Neuronal stem cell (in vitro differentiated cells): ENCODE measurements around the gene PRICKLE1.
A peak's percentile ranks its signal among the peaks of the same experiment; 100 is the strongest.

Experiments
- DNase-seq: peaks from one replicate; pipeline ENCODE4 v3.0.0-alpha.2; 2013; ENCODE audit warnings: low spot score
- H2AFZ ChIP-seq: one replicate; pipeline ENCODE4 v1.6.1; 2013; ENCODE audit warnings: mild to moderate bottlenecking, low read length, inconsistent platforms
- H2AK5ac ChIP-seq: 2 replicates; pipeline ENCODE4 v1.6.1; 2013; ENCODE audit warnings: low read depth, mild to moderate bottlenecking, inconsistent platforms, low read length, moderate library complexity, mixed read lengths
- H2BK120ac ChIP-seq: 2 replicates; pipeline ENCODE4 v1.6.1; 2013; ENCODE audit warnings: low read depth, mild to moderate bottlenecking, inconsistent platforms, low read length, moderate library complexity, mixed read lengths
- H2BK12ac ChIP-seq: one replicate; pipeline ENCODE4 v1.6.1; 2013; ENCODE audit warnings: low read length, inconsistent platforms
- H2BK15ac ChIP-seq: 2 replicates; pipeline ENCODE4 v1.6.1; 2013; ENCODE audit warnings: mild to moderate bottlenecking, low read length, inconsistent platforms, mixed read lengths
- H2BK5ac ChIP-seq: one replicate; pipeline ENCODE4 v1.6.1; 2013; ENCODE audit warnings: inconsistent platforms, mild to moderate bottlenecking, low read length, moderate library complexity
- H3K14ac ChIP-seq: one replicate; pipeline ENCODE4 v1.6.1; 2013; ENCODE audit warnings: low read length, inconsistent platforms
- H3K18ac ChIP-seq: 2 replicates; pipeline ENCODE4 v1.6.1; 2013; ENCODE audit warnings: low read length, inconsistent platforms
- H3K23ac ChIP-seq: 2 replicates; pipeline ENCODE4 v1.6.1; 2013; ENCODE audit warnings: low read depth, mild to moderate bottlenecking, mixed read lengths, low read length, inconsistent platforms; ENCODE audit not compliant: poor library complexity
- H3K27ac ChIP-seq: replicated peaks from 3 replicates; pipeline ENCODE4 v1.5.1; 2013; ENCODE audit warnings: low read length, inconsistent platforms
- H3K27me3 ChIP-seq, 3 experiments: 2 replicates each; pipeline ENCODE4 v1.6.1; 2013; ENCODE audit warnings: low read length in 3 of 3, mild to moderate bottlenecking in 2 of 3, inconsistent platforms in 1 of 3, low read depth in 1 of 3, mixed read lengths in 1 of 3, moderate library complexity in 1 of 3; ENCODE audit not compliant: control insufficient read depth in 3 of 3, insufficient read depth in 3 of 3
- H3K36me3 ChIP-seq, 2 donors: replicated peaks in 1 of 2; 2 replicates each; pipeline ENCODE4 v1.6.1; 2013; ENCODE audit warnings: low read length in 2 of 2; ENCODE audit not compliant: control insufficient read depth in 2 of 2, insufficient read depth in 2 of 2
- H3K4ac ChIP-seq: 2 replicates; pipeline ENCODE4 v1.6.1; 2013; ENCODE audit warnings: inconsistent platforms, mild to moderate bottlenecking, low read length, moderate library complexity
- H3K4me1 ChIP-seq, 2 donors: 1 replicate in 1 of 2; 2 replicates in 1 of 2; pipeline ENCODE4 v1.6.1; 2013; ENCODE audit warnings: low read length in 2 of 2, low read depth in 1 of 2; ENCODE audit not compliant: control insufficient read depth in 2 of 2, insufficient read depth in 1 of 2
- H3K4me2 ChIP-seq: one replicate; pipeline ENCODE4 v1.6.1; 2013; ENCODE audit warnings: mild to moderate bottlenecking, low read length, inconsistent platforms; ENCODE audit not compliant: insufficient read depth, poor library complexity, severe bottlenecking
- H3K4me3 ChIP-seq, 2 donors: 2 replicates each; pipeline ENCODE4 v1.5.1; 2013; ENCODE audit warnings: low read length in 2 of 2, mild to moderate bottlenecking in 2 of 2, inconsistent platforms in 1 of 2, moderate library complexity in 1 of 2
- H3K79me1 ChIP-seq: one replicate; pipeline ENCODE4 v1.6.1; 2013; ENCODE audit warnings: low read depth, mild to moderate bottlenecking, inconsistent platforms, low read length, moderate library complexity
- H3K9ac ChIP-seq: one replicate; pipeline ENCODE4 v1.6.1; 2013; ENCODE audit warnings: mild to moderate bottlenecking, low read depth, low read length, inconsistent platforms; ENCODE audit not compliant: poor library complexity
- H3K9me3 ChIP-seq, 2 donors: replicated peaks in 1 of 2; 2 replicates each; pipeline versions ENCODE3 to v1.6.1; 2013; ENCODE audit warnings: low read length in 2 of 2, mild to moderate bottlenecking in 2 of 2, inconsistent platforms in 1 of 2, low read depth in 1 of 2, mixed read lengths in 1 of 2, moderate library complexity in 1 of 2; ENCODE audit not compliant: control insufficient read depth in 2 of 2, insufficient read depth in 1 of 2
- H4K8ac ChIP-seq: one replicate; pipeline ENCODE4 v1.6.1; 2013; ENCODE audit warnings: low read depth, mild to moderate bottlenecking, inconsistent platforms, low read length, moderate library complexity
- H4K91ac ChIP-seq: one replicate; pipeline ENCODE4 v1.6.1; 2013; ENCODE audit warnings: low read length, low read depth, mild to moderate bottlenecking, inconsistent platforms; ENCODE audit not compliant: poor library complexity
- WGBS, 2 donors: extraction: QIAGEN DNeasy Blood & Tissue Kit; methylation state at CpG; one replicate each; pipeline ENCODE4 v1.1.7; 2013; ENCODE audit warnings: missing lambda C conversion rate in 2 of 2, mixed read lengths in 1 of 2; ENCODE audit not compliant: insufficient read length in 2 of 2, insufficient replicate concordance in 1 of 2; ENCODE audit errors: extremely low coverage in 2 of 2; 5-methylcytosine and 5-hydroxymethylcytosine counted together

Gene PRICKLE1

GRCh38 chr12:42525444-42525843 is 64.1 kb downstream of the PRICKLE1 start:
- H3K14ac ChIP-seq: no peak overlapping the region
- H3K9me3 ChIP-seq: no peaks in the 10 kb centered on the region
- no peak overlapping the region for H3K23ac ChIP-seq
- no peak for DNase-seq
- no peaks in the 10 kb centered on the region for H3K36me3 ChIP-seq
- no peak overlapping the region for H2BK12ac ChIP-seq
- H4K8ac ChIP-seq: no peak overlapping the region
- H2AFZ ChIP-seq: no peak overlapping the region
- no peaks in the 10 kb centered on the region for H3K27me3 ChIP-seq
- no peak overlapping the region for H3K4ac ChIP-seq
- no peak overlapping the region for H2BK15ac ChIP-seq
- no peak overlapping the region for H3K4me3 ChIP-seq
- no peak overlapping the region for H2AK5ac ChIP-seq
- H3K79me1 ChIP-seq: no peaks in the 10 kb centered on the region
- H2BK5ac ChIP-seq: no peak overlapping the region
- no peak overlapping the region for H3K18ac ChIP-seq
- no peak overlapping the region for H4K91ac ChIP-seq
- H3K4me1 ChIP-seq: no peaks in the 10 kb centered on the region
- no peak overlapping the region for H3K27ac ChIP-seq
- WGBS, 2 donors: no CpG with 5 or more reads among the region's 1 CpG
- no peak overlapping the region for H3K9ac ChIP-seq
- no peak overlapping the region for H3K4me2 ChIP-seq
- no peak overlapping the region for H2BK120ac ChIP-seq

GRCh38 chr12:42524716-42525115 is 64.8 kb downstream of the PRICKLE1 start:
- Histone ChIP-seq H2AK5ac (no peak overlapping the region), H3K27me3 (no peaks in the 10 kb centered on the region), H3K18ac (peak overlapping the region; percentile 57), H3K4me3 (no peak overlapping the region), H3K79me1 (no peaks in the 10 kb centered on the region), H2BK12ac (no peak overlapping the region), H3K27ac (no peak overlapping the region), H2AFZ (no peak overlapping the region), H3K9ac (no peak overlapping the region), H2BK120ac (no peak overlapping the region), H2BK5ac (no peak overlapping the region), H3K4me2 (no peak overlapping the region), H3K23ac (no peak overlapping the region), H2BK15ac (no peak overlapping the region), H3K9me3 (no peaks in the 10 kb centered on the region), H3K14ac (no peak overlapping the region), H4K8ac (no peak overlapping the region), H3K4ac (no peak overlapping the region), H4K91ac (no peak overlapping the region), H3K36me3 (no peaks in the 10 kb centered on the region), H3K4me1 (no peaks in the 10 kb centered on the region)
- no CpG with 5 or more reads among the region's 5 CpGs for WGBS, 2 donors
- no peak for DNase-seq

- WGBS, 2 donors: no CpG with 5 or more reads among the region's 2 CpGs
- no peaks in the 10 kb centered on the region for H3K79me1 ChIP-seq
- no peak overlapping the region for H2AFZ ChIP-seq
- H4K8ac ChIP-seq: no peak overlapping the region
- H2BK12ac ChIP-seq: no peak overlapping the region
- H3K4me2 ChIP-seq: no peak overlapping the region
- H3K27me3 ChIP-seq: no peaks in the 10 kb centered on the region
- H3K18ac ChIP-seq: no peak overlapping the region
- H2AK5ac ChIP-seq: no peak overlapping the region
- H2BK15ac ChIP-seq: no peak overlapping the region
- no peak overlapping the region for H3K4me3 ChIP-seq
- no peak overlapping the region for H3K27ac ChIP-seq
- no peak overlapping the region for H4K91ac ChIP-seq
- no peak for DNase-seq
- H3K23ac ChIP-seq: no peak overlapping the region
- H3K36me3 ChIP-seq: no peaks in the 10 kb centered on the region
- no peak overlapping the region for H2BK120ac ChIP-seq
- H3K4ac ChIP-seq: no peak overlapping the region
- H3K9ac ChIP-seq: no peak overlapping the region
- H3K14ac ChIP-seq: no peak overlapping the region
- no peak overlapping the region for H2BK5ac ChIP-seq
- H3K9me3 ChIP-seq: peaks cover 0 to 3% of the 10 kb centered on the region in 2 donors
- H3K4me1 ChIP-seq: peaks cover 2 to 4% of the 10 kb centered on the region in 2 donors
Observed at GRCh38 chr12:42516573-42516972, 73.0 kb downstream of the PRICKLE1 start.

- H3K4ac ChIP-seq: no peak overlapping the region
- DNase-seq: peak; percentile 11
- no CpG with 5 or more reads among the region's 1 CpG for WGBS, 2 donors
- H3K27me3 ChIP-seq: no peaks in the 10 kb centered on the region
- H4K91ac ChIP-seq: no peak overlapping the region
- H3K36me3 ChIP-seq: no peaks in the 10 kb centered on the region
- H3K18ac ChIP-seq: no peak overlapping the region
- H3K14ac ChIP-seq: no peak overlapping the region
- no peak overlapping the region for H2AK5ac ChIP-seq
- no peak overlapping the region for H2AFZ ChIP-seq
- H3K4me2 ChIP-seq: no peak overlapping the region
- H2BK120ac ChIP-seq: no peak overlapping the region
- peaks cover 0 to 1% of the 10 kb centered on the region in 2 donors for H3K9me3 ChIP-seq
- no peak overlapping the region for H3K4me3 ChIP-seq
- H3K23ac ChIP-seq: no peak overlapping the region
- H3K4me1 ChIP-seq: peaks cover 4 to 5% of the 10 kb centered on the region in 2 donors
- H3K9ac ChIP-seq: no peak overlapping the region
- H2BK5ac ChIP-seq: no peak overlapping the region
- no peak overlapping the region for H2BK15ac ChIP-seq
- no peak overlapping the region for H4K8ac ChIP-seq
- H3K27ac ChIP-seq: no peak overlapping the region
- no peak overlapping the region for H2BK12ac ChIP-seq
- H3K79me1 ChIP-seq: no peaks in the 10 kb centered on the region
Observed at GRCh38 chr12:42511656-42512055, 77.9 kb downstream of the PRICKLE1 start.
